ENCODE results near the gene FOCAD. TPM values are rescaled to one million over a fixed set of nuclear protein-coding genes. Genes with fewer than 3 reads are reported as not detected.

Gene FOCAD
- total RNA-seq, 1 experiment from 2014 or later = 42.7 TPM

DNA sequence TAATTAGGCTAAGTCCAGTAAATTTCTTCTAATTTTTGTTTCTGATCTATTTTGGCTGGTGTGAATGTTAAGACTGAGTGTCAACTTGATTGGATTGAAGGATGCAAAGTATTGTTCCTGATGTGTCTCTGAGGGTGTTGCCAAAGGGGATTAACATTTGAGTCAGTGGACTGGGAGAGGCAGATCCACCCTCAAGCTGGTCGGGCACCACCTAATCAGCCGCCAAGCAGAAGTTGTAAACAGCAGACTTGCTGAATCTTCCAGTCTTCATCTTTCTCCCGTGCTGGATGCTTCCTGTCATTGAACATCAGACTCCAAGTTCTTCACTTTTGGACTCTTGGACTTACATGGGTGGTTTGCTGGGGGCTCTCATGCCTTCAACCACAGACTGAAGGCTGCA, 40.4 kb upstream of the FOCAD start:
- ChIA-PET CTCF (no interaction called here), POLR2A (ENCODE audit: low non-redundant PET) (no interaction called here)
- Histone ChIP-seq H3K4me3 (ENCODE audit: low read depth, low read length, poor library complexity, severe bottlenecking) (no peak overlapping the region), H3K36me3 (ENCODE audit: insufficient read depth, low read length, poor library complexity, severe bottlenecking) (no peaks in the 10 kb centered on the region), H3K4me1 (ENCODE audit: insufficient read depth, low read length, poor library complexity, severe bottlenecking) (peaks cover 24% of the 10 kb centered on the region), H3K27ac (ENCODE audit: low read depth, low read length, poor library complexity, severe bottlenecking) (no peak overlapping the region), H3K9me3 (ENCODE audit: low read depth, low read length, poor library complexity, severe bottlenecking) (no peaks in the 10 kb centered on the region), H3K27me3 (replicated peaks; ENCODE audit: insufficient read depth, low read depth, low read length, poor library complexity) (no peaks in the 10 kb centered on the region)
- BruUV-seq (replicated peaks) = no TSS peak
- intact Hi-C loops (cut with micrococcal nuclease; ENCODE audit: unreplicated experiment) = no loop called here
- no peak for DNase-seq (ENCODE audit: low spot score)
- TF ChIP-seq EZH2 (IDR thresholded peaks at IDR 0.05; ENCODE audit: borderline replicate concordance, low read depth, low read length, poor library complexity, severe bottlenecking) = no peak
- TF ChIP-seq, protein P1, sequence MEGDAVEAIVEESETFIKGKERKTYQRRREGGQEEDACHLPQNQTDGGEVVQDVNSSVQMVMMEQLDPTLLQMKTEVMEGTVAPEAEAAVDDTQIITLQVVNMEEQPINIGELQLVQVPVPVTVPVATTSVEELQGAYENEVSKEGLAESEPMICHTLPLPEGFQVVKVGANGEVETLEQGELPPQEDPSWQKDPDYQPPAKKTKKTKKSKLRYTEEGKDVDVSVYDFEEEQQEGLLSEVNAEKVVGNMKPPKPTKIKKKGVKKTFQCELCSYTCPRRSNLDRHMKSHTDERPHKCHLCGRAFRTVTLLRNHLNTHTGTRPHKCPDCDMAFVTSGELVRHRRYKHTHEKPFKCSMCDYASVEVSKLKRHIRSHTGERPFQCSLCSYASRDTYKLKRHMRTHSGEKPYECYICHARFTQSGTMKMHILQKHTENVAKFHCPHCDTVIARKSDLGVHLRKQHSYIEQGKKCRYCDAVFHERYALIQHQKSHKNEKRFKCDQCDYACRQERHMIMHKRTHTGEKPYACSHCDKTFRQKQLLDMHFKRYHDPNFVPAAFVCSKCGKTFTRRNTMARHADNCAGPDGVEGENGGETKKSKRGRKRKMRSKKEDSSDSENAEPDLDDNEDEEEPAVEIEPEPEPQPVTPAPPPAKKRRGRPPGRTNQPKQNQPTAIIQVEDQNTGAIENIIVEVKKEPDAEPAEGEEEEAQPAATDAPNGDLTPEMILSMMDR (conservative IDR thresholded peaks at IDR 0.05; ENCODE audit: low read depth, low read length) = no peak

DNA sequence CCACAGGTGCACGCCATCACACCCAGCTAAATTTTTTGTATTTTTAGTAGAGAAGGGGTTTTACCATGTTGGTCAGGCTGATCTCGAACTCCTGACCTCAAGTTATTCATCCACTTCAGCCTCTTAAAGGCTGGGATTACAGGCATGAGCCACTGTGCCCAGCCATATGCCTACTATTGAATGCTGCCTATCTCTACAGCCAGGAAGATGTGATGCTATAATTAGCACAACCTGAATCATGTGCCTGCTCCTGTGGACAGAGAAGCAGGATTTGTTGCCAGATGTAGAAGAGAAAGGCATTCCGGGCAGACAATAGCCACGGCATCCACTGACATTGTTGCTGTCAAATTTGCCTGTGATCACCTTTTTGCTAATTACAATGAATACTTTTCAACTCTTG, 37.4 kb upstream of the FOCAD start:
- BruUV-seq (replicated peaks) = no TSS peak
- H3K4me1 ChIP-seq (ENCODE audit: insufficient read depth, low read length, poor library complexity, severe bottlenecking) = peaks cover 5% of the 10 kb centered on the region
- H3K27ac ChIP-seq (ENCODE audit: low read depth, low read length, poor library complexity, severe bottlenecking) = no peak overlapping the region
- TF ChIP-seq EZH2 (IDR thresholded peaks at IDR 0.05; ENCODE audit: borderline replicate concordance, low read depth, low read length, poor library complexity, severe bottlenecking) = no peak
- TF ChIP-seq, protein P1 (conservative IDR thresholded peaks at IDR 0.05; ENCODE audit: low read depth, low read length) = no peak
- no peaks in the 10 kb centered on the region for H3K9me3 ChIP-seq (ENCODE audit: low read depth, low read length, poor library complexity, severe bottlenecking)
- H3K36me3 ChIP-seq (ENCODE audit: insufficient read depth, low read length, poor library complexity, severe bottlenecking) = no peaks in the 10 kb centered on the region
- DNase-seq (ENCODE audit: low spot score) = no peak
- CTCF ChIA-PET = no interaction called here
- no peak overlapping the region for H3K4me3 ChIP-seq (ENCODE audit: low read depth, low read length, poor library complexity, severe bottlenecking)
- intact Hi-C loops (cut with micrococcal nuclease; ENCODE audit: unreplicated experiment) = no loop called here
- H3K27me3 ChIP-seq (replicated peaks; ENCODE audit: insufficient read depth, low read depth, low read length, poor library complexity) = no peaks in the 10 kb centered on the region
- POLR2A ChIA-PET (ENCODE audit: low non-redundant PET) = no interaction called here

DNA sequence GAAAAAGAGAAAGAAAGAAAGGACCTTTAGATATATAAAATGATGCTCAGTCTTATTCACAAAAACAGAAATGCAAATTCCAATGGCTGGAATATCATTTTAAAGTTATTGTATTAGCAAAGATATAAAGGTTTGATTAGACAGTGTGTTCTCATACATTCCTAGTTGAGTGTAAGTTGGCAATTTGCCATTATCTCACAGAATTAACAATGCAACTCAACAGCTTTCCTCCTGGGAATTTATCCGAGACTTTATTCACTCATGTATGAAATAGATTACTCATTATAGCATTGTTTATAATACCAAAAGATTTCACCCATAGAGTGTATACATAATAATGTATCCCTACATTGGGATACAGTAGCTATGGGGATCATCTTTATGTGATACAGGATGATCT, 34.7 kb upstream of the FOCAD start:
- DNase-seq (ENCODE audit: low spot score) = peak; percentile 21
- no peaks in the 10 kb centered on the region for H3K36me3 ChIP-seq (ENCODE audit: insufficient read depth, low read length, poor library complexity, severe bottlenecking)
- CTCF ChIA-PET = no interaction called here
- TF ChIP-seq, protein P1 (conservative IDR thresholded peaks at IDR 0.05; ENCODE audit: low read depth, low read length) = no peak
- TF ChIP-seq EZH2 (IDR thresholded peaks at IDR 0.05; ENCODE audit: borderline replicate concordance, low read depth, low read length, poor library complexity, severe bottlenecking) = no peak
- H3K4me1 ChIP-seq (ENCODE audit: insufficient read depth, low read length, poor library complexity, severe bottlenecking) = peaks cover 5% of the 10 kb centered on the region
- POLR2A ChIA-PET (ENCODE audit: low non-redundant PET) = no interaction called here
- no peaks in the 10 kb centered on the region for H3K27me3 ChIP-seq (replicated peaks; ENCODE audit: insufficient read depth, low read depth, low read length, poor library complexity)
- intact Hi-C loops (cut with micrococcal nuclease; ENCODE audit: unreplicated experiment) = no loop called here
- no TSS peak for BruUV-seq (replicated peaks)
- no peaks in the 10 kb centered on the region for H3K9me3 ChIP-seq (ENCODE audit: low read depth, low read length, poor library complexity, severe bottlenecking)
- H3K4me3 ChIP-seq (ENCODE audit: low read depth, low read length, poor library complexity, severe bottlenecking) = no peak overlapping the region
- H3K27ac ChIP-seq (ENCODE audit: low read depth, low read length, poor library complexity, severe bottlenecking) = no peak overlapping the region
